HG03354 (cell line): ENCODE data around the gene MPPED2.
"Not testable (repeated sequence)": the region's sequence is repeated elsewhere in the genome, so short reads cannot be mapped to it uniquely, and the experiment has no call there.

Experiments
- ATAC-seq: cut with Tn5 transposase; IDR thresholded peaks from one replicate; pipeline ENCODE4 v1.9.1; 2021; ENCODE audit warnings: mild to moderate bottlenecking; ENCODE audit not compliant: unreplicated experiment, poor library complexity, severe bottlenecking

The MPPED2 gene

DNA sequence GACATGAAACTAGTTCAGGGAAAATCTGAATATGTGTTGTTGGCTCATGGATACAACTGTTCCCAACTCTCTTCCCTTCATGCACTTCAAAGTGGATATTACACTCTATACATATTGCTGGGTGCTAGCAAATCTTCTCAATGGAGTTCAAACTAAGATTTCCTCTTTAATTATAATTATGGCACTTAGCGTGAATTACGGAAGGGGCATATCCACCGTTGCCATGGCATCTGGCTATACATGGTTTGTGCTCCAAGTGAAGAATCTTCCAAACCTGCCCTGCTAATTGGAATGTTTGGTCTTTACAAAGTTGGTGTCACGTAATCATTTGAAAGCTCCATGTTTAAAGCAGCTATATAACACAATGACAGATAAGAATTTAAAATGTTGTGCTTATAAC is 5.6 kb downstream of the MPPED2 start:
- no peak for ATAC-seq

GRCh38 chr11:30579415-30580175 is 6.6 kb downstream of the MPPED2 start:
- ATAC-seq = no peak

- no peak for ATAC-seq
Observed at GRCh38 chr11:30578406-30578805, 7.7 kb downstream of the MPPED2 start.

DNA sequence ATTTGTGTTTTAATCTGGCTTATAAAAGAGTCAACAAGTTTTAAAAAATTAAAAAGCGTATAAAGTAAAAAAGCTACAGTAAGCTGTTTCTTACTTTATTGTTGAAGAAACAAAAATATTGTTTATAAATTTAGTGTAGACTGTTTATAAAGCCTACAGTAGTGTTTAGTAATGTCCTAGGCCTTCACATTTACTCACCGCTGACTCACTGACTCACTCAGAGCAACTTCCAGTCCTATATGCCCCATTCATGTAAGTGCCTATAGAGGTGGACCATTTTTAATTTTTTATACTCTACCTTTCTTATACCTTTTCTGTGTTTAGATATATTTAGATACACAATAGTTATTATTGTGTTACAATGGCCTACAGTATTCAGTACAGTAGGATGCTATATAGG is 12.2 kb downstream of the MPPED2 start:
- no peak for ATAC-seq

- ATAC-seq = no peak
Observed at GRCh38 chr11:30568931-30569330, 17.2 kb downstream of the MPPED2 start.

- no peak for ATAC-seq
Observed at GRCh38 chr11:30567644-30568043, 18.5 kb downstream of the MPPED2 start.

GRCh38 chr11:30567120-30567519 is 19.0 kb downstream of the MPPED2 start:
- no peak for ATAC-seq

- no peak for ATAC-seq
Observed at GRCh38 chr11:30566482-30566881, 19.7 kb downstream of the MPPED2 start.

- ATAC-seq = no peak
Observed at GRCh38 chr11:30565027-30565426, 21.1 kb downstream of the MPPED2 start.

DNA sequence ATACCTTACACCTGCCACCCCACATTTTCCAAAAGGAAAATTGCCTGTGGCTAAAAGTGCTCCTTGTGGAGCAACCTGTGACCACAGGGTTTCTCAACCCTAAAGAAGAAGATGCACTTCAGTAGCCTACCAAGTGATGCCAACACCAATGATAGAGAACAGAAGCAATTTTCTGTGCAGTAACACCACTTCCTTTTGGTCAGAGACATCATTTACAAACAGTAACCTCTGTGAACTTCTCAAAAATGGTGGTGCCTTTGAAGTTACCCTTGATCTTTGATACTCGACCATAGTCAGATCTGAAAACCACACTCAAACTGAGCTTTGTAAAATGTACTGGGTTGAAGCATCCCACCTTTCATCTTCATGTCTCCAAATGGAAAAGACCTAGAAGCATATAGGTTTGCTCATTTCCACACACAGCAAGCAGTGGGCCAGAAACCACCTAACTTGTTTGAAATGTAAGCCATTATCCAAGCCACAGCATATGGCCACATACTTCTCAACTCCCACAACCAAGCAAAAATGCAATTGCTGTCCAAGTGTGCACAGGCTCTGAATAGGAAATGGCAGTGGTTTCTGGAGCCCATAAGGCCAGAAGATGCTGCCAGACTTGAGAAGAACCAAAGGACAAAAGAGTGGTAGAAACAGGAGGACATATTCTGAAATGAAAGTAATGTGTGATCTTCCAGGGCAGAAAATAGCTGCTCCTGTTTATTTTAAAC is 24.3 kb downstream of the MPPED2 start:
- no peak for ATAC-seq

- no peak for ATAC-seq
Observed at GRCh38 chr11:30560206-30561106, 25.7 kb downstream of the MPPED2 start.

DNA sequence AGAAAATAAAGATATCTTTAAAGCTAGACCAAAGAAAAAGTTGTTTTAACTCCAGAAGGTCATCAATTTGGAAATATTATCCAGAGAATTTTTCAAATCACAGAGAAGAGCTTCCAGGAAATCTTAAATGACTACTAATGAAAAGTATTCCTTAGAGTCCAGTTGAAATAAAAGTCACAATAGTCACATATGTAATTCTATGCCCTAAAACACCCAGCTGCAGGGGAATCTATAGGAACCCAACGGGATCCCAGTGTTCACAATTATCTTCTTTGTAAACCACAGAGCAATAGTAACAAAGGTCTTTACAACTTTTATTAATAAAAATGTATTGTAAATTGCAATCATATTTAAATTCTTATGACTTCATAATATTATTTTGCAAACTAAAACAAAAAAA is 27.1 kb downstream of the MPPED2 start:
- ATAC-seq = no peak

DNA sequence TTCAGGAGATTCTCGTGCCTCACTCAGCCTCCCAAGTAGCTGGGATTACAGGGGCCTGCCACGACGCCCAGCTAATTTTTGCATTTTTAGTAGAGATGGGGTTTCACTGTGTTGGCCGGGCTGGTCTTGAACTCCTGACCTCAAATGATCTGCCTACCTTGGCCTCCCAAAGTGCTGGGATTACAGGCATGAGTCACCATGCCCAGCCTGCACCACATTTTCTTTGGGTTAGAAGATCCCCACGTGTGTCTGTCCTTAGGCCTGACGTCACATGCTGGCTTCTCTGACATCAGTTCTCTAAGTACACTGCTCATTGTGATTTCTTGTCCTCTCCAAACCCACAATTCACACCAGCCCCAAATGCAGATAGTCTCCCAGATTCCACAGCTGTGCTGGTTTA is 31.6 kb downstream of the MPPED2 start:
- ATAC-seq = not testable (repeated sequence)

GRCh38 chr11:30553521-30554110 is 32.5 kb downstream of the MPPED2 start:
- ATAC-seq = no peak

DNA sequence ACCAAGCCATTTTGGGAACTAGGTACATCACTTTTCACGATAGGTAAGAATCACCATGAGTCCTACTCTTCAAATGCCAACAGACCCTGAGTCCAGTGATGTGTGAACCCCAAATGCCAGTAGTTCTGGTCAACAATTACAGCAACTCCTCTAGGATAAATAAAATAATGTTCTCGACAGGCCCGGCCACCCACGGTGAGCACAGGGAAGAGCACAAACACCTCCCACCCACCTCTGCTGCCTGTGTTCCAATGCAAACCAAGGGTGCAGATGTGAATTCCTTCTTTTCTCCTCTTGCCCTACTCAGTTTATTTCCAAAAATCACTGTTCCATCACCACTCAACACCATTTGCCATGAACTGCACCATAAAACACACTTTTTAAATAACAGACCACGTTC is 33.3 kb downstream of the MPPED2 start:
- no peak for ATAC-seq

GRCh38 chr11:30550022-30550542 is 36.1 kb downstream of the MPPED2 start:
- ATAC-seq = no peak

GRCh38 chr11:30549565-30549964 is 36.6 kb downstream of the MPPED2 start:
- no peak for ATAC-seq

DNA sequence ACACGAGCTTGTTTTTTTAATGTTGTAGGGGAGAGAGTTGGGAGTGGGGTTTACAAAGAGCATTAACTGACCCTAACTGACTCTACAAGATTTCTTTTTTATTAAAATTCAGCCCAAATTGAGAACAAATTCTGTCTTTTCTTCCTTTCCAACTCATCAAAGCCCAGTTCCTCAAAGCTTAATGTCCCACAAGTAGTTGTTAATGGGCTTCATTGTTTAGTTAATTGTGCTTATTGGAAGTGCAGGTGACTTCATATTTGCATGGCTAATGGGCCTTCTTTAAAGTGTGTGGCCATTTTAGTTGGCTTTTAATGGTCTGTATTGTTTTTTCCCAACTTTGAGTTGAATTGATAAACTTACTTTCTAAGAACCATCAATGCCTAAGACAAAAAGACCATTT is 39.8 kb downstream of the MPPED2 start:
- ATAC-seq = no peak

- ATAC-seq = no peak
Observed at GRCh38 chr11:30545507-30545906, 40.6 kb downstream of the MPPED2 start.

DNA sequence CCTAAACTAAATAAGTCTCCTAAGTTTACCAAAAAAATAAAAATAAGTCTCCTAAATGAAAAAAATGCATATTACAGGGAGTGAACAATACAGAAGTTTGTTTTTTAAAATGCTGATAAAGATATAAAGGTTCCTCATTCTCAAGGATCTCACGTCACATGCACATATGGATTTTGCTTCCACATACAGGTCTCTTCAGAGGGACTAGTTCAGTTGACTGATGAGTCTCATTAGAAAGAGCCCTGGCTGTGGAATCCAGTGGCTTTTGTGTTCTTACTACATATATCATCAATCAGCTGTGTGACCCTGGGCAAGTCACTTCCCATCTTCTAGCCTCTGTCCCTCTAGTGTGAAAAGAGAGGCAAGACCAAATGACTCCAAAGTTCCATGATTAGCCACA is 43.1 kb downstream of the MPPED2 start:
- ATAC-seq = no peak
